GM12872 (cell line): ENCODE results near the gene PYDC2.

Source experiments
- TF ChIP-seq, protein P1 (sequence below): IDR thresholded peaks from 3 replicates; pipeline ENCODE4 v1.5.1; 2011; ENCODE audit warnings: low read depth, mild to moderate bottlenecking, low read length, moderate library complexity; ENCODE audit not compliant: insufficient read depth

The PYDC2 gene

DNA sequence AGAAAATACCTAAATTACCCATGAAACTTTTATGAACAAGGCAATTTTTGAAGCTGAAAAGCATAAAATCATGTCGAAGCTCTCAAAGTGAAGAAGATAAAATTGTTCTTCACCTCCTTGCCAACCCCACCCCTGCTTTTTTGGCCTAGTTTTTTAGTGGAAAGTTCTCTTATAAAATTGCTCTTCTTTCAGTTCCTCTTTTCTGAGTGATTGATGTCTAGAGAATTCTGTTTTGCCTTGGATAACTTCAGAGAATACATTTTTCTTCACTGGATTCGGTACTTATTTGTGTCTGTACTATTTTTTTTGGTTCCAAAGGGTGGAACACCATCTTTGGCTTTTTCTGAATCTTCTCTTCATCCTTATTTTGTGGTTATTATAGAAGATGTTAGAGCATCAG lies 25.0 kb upstream of the PYDC2 start:
- TF ChIP-seq, protein P1, sequence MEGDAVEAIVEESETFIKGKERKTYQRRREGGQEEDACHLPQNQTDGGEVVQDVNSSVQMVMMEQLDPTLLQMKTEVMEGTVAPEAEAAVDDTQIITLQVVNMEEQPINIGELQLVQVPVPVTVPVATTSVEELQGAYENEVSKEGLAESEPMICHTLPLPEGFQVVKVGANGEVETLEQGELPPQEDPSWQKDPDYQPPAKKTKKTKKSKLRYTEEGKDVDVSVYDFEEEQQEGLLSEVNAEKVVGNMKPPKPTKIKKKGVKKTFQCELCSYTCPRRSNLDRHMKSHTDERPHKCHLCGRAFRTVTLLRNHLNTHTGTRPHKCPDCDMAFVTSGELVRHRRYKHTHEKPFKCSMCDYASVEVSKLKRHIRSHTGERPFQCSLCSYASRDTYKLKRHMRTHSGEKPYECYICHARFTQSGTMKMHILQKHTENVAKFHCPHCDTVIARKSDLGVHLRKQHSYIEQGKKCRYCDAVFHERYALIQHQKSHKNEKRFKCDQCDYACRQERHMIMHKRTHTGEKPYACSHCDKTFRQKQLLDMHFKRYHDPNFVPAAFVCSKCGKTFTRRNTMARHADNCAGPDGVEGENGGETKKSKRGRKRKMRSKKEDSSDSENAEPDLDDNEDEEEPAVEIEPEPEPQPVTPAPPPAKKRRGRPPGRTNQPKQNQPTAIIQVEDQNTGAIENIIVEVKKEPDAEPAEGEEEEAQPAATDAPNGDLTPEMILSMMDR: no peak

DNA sequence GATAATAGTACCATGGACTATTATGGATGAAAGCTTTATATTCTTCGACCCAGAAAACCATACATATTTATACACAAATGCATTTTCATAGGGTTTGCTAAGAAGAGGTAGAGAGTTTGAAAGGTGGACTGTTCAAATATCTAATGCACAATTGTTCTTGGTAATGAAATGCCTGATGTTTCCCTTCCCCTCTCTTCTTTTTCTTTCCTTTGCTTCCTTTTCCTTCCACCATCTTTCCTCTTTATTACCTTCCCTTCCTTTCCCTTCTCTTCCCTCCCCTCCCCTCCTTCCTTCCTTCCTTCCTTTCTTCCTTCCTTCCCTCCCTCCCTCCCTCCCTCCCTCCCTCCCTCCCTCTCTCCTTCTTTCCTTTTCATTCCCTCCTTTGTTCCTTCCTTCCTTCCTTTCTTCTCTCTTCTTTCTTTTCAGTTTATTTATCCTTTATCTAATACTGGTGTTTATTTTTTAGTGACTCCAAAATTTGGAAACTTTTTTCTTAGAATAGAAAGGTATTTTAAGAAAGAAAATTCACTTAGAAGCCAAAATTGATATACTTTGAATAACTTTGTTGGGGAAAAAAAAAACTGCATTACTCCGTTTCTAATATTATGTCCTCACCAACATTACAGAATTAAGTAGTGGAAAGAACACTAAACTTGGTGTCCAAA lies 22.7 kb upstream of the PYDC2 start:
- TF ChIP-seq, protein P1: no peak

DNA sequence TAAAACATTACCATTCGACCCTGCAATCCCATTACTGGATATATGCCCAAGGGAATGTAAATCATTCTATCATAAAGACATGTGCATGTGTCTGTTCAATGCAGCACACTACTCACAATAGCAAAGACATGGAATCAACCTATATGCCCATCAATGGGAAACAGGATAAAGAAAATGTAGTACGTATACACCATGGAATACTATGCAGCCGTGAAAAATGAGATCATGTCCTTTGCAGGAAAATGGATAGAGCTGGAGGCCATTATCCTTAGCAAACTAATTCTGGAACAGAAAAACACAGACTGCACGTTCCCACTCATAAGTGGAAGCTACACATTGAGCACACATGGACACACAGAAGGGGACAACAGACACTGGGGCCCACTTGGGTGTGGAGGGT lies 20.4 kb upstream of the PYDC2 start:
- TF ChIP-seq, protein P1: no peak

DNA sequence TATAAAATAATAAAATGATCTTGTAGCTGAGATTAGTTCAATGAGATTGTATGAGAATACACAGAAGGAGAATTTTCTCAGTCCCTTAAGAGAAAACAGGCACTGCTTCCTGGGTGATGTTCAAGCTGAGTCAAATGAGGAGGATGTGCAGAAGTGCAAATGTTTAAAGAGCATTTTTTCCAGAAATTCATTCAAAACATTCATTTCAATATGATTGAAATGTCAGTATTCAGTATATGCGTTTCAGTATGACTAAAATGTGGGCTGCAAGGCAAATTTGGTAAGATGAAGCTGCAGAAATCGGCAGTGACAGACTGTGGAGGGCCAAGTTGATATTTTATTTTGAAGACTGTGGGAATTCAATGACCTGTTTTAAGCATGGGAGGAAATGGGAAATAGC lies 19.3 kb upstream of the PYDC2 start:
- TF ChIP-seq, protein P1: no peak

DNA sequence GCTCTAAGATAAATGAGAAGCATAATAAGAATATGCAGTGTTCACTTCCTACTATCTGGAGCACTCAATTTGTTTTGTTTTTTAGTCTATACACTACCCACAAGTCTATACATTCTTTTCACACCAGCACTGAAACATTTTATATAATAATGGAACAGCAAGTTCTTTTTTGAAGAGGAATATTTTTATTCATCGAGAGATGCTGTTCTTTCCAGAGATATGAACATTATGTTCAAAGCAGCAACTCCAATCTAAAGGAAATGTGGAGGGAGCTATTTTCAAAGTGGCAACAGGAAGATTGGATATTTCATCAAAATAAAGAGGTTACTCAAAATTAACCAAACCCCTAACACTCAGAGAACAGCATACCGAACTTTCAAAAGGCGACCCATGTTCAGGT lies 16.4 kb upstream of the PYDC2 start:
- TF ChIP-seq, protein P1: no peak

DNA sequence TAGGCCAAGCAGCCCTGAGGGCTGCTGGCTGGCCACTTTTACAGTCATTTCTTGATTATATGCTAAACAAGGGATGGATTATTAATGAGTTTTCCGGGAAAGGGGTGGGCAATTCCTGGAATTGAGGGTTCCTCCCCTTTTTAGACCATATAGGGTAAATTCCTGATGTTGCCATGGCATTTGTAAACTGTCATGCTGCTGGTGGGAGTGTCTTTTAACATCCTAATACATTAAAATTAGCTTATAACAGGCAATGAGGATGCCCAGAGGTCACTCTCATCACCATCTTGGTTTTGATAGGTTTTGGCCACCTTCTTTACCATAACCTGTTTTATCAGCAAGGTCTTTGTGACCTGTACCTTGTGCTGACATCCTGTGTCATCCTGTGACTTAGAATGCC lies 11.7 kb upstream of the PYDC2 start:
- TF ChIP-seq, protein P1: no peak

DNA sequence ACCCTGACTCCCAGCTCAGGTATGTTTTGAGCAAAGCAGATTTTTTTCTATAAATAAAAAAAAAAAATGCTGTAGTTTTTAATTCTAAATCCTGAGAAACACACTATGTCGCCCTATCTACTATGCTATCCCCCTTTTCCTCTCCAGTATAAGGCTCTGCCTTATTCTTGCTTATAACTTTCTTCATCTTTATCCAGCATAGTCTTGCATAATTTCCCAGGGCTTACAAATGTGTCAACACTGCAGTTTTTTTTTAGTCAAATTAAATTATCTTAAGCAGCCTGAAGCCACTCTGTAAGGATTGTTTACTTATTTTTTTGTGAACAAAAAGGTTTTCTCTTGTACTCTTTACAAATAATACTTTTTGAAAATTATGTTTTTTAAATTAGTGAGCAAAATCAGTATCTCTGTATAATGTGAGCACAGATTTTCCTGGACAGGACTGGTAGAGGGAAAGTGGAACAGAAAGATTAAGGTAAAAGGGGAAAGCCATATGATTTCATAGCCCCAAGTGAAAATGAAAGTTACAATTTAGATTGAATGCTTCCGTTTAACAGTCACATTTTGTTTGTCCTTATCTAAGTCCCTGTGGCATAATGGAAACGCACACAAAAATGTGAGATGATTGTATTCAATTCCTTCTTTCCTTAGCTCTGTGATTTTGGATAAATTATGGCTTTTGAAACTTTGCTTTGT lies 5.6 kb upstream of the PYDC2 start:
- TF ChIP-seq, protein P1: no peak
